ENCODE measurements around the gene CEP57L1.

Gene CEP57L1

DNA sequence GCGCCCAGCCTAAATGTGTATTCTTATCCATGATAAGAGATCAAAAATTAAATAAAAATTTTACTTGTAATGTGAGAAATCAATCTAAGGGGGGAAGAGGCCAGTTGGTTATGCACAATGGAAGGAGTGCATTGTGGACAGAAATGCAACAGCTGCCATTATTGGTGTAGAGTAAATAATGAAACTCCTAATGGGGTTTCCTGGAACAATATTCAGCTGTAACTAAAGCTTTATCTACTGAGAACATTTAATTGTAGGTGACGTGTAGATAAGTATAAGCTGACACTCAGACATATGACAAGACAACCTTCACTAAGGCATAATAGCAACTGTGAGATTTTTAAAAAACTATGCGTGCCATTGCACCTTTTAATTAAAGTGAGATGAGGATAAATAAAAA lies 71.4 kb downstream of the CEP57L1 start:
- in situ Hi-C loops (cut with HindIII; ENCODE audit: low sequenced_read_pairs): no loop called here
- TF ChIP-seq, protein P1, sequence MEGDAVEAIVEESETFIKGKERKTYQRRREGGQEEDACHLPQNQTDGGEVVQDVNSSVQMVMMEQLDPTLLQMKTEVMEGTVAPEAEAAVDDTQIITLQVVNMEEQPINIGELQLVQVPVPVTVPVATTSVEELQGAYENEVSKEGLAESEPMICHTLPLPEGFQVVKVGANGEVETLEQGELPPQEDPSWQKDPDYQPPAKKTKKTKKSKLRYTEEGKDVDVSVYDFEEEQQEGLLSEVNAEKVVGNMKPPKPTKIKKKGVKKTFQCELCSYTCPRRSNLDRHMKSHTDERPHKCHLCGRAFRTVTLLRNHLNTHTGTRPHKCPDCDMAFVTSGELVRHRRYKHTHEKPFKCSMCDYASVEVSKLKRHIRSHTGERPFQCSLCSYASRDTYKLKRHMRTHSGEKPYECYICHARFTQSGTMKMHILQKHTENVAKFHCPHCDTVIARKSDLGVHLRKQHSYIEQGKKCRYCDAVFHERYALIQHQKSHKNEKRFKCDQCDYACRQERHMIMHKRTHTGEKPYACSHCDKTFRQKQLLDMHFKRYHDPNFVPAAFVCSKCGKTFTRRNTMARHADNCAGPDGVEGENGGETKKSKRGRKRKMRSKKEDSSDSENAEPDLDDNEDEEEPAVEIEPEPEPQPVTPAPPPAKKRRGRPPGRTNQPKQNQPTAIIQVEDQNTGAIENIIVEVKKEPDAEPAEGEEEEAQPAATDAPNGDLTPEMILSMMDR (IDR thresholded peaks at IDR 0.05; ENCODE audit: low read depth, low read length, missing control alignments): no peak
- no peak overlapping the region for H3K4me3 ChIP-seq (ENCODE audit: low read depth, low read length)
- no peak for DNase-seq (ENCODE audit: low read depth)

DNA sequence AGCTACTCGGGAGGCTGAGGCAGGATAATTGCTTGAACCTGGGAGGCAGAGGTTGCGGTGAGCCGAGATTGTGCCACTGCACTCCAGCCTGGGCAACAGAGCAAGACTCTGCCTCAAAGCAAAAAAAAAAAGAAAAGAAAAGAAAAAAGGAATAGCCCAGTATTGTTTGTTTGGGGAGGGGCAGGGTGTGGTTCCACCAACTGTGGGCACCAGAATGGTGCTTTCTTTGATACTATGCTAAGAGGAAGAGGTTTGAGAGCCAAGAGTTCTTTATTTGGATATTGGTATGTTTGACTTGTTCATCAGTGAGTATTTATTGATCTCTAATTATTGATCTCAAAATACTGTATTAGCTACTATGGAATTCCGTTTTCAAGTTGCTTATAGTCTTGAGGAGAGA lies 72.3 kb downstream of the CEP57L1 start:
- TF ChIP-seq, protein P1 (IDR thresholded peaks at IDR 0.05; ENCODE audit: low read depth, low read length, missing control alignments): no peak
- H3K4me3 ChIP-seq (ENCODE audit: low read depth, low read length): no peak overlapping the region
- DNase-seq (ENCODE audit: low read depth): no peak
- in situ Hi-C loops (cut with HindIII; ENCODE audit: low sequenced_read_pairs): no loop called here

DNA sequence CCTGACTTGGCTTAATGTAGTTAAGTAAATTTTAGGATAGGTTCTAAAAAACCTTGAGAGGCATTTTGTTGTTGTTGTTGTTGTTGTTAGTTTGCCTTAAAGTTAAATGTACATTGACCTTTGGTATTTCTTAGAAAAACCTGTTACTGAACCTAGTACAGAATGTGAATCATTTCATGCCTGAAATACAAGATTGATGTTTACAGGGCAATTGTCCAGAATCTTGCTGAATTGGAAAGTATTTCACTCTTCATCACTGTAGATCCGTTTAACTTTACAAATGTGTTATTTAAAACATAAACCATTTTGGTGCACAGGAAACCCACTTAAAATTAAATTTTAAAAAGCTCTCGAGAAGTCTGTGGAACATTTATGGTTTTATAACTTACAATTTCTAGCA lies 75.0 kb downstream of the CEP57L1 start:
- in situ Hi-C loops (cut with HindIII; ENCODE audit: low sequenced_read_pairs): no loop called here
- no peak overlapping the region for H3K4me3 ChIP-seq (ENCODE audit: low read depth, low read length)
- TF ChIP-seq, protein P1 (IDR thresholded peaks at IDR 0.05; ENCODE audit: low read depth, low read length, missing control alignments): no peak
- DNase-seq (ENCODE audit: low read depth): no peak

DNA sequence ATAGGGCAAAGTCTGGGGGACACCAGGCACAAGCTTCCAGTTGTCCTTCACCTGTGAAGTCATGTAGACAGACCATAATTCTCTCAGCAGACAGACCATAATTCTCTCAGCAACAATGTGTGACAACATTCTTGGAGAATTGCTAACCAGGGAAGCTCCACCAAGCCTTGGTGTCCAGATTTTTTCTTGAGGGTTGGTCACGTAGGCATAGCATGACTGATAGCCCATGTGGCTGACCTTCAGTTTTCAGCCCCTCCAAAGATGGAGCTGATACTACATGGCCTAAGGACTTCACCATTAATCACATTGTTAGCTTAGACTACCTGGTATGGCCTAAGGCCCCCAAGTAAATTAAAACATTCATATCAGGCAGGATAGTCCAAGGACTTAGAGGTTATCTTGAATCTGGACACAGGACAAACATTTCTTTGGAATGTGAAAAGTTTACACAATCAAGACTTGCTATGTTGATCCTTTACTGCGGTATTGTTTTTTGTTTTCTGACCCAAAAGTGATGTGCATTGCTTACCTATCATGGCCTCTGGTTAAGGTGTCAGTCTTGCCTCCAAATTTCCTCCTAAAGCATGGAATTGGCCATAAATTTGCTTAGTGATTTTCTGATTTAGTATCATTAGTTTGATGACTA lies 76.9 kb downstream of the CEP57L1 start:
- in situ Hi-C loops (cut with HindIII; ENCODE audit: low sequenced_read_pairs): no loop called here
- TF ChIP-seq, protein P1 (IDR thresholded peaks at IDR 0.05; ENCODE audit: low read depth, low read length, missing control alignments): no peak

DNA sequence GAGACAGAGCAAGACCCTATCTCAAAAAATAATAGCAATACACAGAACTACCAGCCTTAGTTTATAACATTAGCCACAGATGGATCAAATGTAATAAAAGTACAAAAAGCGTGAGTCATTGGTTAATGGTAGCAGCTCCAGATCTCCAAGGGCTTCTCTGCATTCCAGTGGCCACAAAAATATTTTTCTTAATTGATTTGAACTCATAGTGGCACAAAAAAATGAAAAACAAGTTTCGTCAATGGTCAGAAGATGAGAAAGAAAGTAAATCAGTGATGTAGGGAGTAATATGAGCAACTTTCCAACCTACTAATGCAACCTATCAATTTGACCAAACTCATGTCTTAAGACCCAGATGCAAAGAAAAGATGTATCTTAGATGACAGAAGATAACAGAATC lies 79.6 kb downstream of the CEP57L1 start:
- no peak overlapping the region for H3K4me3 ChIP-seq (ENCODE audit: low read depth, low read length)
- TF ChIP-seq, protein P1 (IDR thresholded peaks at IDR 0.05; ENCODE audit: low read depth, low read length, missing control alignments): no peak
- peak; percentile 22 for DNase-seq (ENCODE audit: low read depth)
- in situ Hi-C loops (cut with HindIII; ENCODE audit: low sequenced_read_pairs): no loop called here

More for the DNA sequence above, 76.9 kb downstream of the CEP57L1 start:
- no peak for DNase-seq (ENCODE audit: low read depth)
- H3K4me3 ChIP-seq (ENCODE audit: low read depth, low read length): no peak overlapping the region

DNA sequence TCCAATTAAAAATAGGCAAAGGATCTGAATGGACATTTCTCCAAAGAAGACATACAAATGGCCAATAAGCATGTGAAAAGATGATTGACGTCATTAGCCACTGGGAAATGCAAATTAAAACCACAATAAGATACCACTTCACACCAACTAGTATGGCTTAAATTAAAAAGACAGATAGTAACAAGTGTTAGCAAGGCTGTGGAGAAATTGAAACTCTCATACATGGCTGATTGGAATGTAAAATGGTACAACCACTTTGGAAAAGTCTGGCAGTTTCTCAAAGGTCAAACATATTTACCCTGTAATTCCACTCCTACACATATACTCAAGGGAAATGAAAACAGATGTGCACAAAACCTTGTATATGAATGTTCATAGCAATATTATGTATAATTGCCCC lies 83.6 kb downstream of the CEP57L1 start:
- TF ChIP-seq, protein P1 (IDR thresholded peaks at IDR 0.05; ENCODE audit: low read depth, low read length, missing control alignments): no peak
- H3K4me3 ChIP-seq (ENCODE audit: low read depth, low read length): no peak overlapping the region
- in situ Hi-C loops (cut with HindIII; ENCODE audit: low sequenced_read_pairs): no loop called here
- no peak for DNase-seq (ENCODE audit: low read depth)

All from astrocyte of the cerebellum (primary cell).